NCI-H128 (cell line): ENCODE measurements around the gene EIF3K.

Experiments
- DNase-seq: peaks from one replicate; lab custom pipeline; 2025; ENCODE audit not compliant: unreplicated experiment; lab: John Stamatoyannopoulos, UW

EIF3K gene

DNA sequence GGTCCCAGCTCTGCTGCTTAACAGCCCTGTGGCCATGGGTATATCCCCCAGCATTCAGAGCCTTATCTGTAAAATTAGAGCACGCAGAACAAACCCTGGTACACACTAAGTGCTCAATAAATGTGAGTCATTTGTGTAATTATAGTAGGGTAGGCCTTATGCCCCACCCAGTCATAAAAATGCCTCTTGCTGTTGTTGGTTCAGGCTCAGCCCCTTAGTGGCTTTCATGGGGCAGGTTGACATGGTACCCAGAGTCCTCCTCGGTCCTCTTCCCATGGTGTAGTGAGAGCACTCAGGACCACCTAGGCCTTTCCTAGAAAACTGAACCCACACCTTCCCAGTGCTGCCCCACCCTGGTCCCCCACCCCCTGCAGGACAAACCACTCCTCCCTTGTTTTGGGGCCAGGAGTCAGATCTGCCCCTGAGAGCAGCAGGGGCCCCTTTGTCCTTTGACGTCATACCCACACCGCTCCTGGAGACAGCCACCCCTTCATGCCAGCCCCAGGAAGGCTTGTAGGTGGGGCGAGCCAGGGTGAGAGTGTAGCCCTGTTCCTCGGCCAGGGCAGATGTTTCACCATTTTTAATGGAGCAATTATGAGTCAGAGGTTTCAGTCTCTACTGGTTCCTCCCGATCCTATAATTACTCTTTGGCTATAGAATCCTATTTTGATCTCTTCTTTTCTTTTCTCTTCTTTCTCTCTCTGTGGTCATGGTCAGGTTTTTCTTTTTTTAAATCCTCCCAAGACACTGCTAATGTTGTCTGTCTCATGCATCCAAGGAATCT lies 65.3 kb downstream of the EIF3K start:
- DNase-seq = no peak

DNA sequence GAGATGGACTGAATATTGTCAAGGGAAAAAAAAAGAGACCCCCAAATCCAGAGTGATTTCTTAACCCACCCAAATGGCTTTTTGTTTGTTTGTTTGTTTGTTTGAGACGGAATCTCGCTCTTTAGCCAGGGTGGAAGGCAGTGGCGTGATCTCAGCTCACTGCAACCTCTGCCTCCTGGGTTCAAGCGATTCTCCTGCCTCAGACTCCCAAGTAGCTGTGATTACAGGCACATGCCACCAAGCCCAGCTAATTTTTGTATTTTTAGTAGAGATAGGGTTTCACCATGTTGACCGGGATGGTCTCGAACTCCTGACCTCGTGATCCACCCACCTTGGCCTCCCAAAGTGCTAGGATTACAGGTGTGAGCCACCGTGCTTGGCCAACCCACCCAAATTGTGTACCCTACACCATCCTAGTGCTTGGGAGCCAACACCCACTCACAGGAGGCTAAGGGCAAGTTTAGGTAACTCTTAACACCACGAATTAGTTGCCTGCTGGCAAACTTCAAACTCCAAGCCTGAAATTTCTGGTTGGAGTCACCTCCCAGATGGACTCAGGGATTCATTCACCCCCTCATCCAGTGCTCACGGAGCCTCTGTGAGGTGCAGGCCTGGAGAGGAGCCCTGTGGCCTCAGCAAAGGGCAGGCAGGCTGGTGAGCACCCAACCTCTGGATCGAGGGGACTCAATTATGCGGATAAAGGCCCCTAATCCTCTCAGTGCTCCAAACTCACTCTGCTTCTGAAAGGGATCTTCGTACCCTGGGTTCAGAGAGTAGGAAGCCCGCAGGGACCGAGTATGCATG lies 66.1 kb downstream of the EIF3K start:
- no peak for DNase-seq

DNA sequence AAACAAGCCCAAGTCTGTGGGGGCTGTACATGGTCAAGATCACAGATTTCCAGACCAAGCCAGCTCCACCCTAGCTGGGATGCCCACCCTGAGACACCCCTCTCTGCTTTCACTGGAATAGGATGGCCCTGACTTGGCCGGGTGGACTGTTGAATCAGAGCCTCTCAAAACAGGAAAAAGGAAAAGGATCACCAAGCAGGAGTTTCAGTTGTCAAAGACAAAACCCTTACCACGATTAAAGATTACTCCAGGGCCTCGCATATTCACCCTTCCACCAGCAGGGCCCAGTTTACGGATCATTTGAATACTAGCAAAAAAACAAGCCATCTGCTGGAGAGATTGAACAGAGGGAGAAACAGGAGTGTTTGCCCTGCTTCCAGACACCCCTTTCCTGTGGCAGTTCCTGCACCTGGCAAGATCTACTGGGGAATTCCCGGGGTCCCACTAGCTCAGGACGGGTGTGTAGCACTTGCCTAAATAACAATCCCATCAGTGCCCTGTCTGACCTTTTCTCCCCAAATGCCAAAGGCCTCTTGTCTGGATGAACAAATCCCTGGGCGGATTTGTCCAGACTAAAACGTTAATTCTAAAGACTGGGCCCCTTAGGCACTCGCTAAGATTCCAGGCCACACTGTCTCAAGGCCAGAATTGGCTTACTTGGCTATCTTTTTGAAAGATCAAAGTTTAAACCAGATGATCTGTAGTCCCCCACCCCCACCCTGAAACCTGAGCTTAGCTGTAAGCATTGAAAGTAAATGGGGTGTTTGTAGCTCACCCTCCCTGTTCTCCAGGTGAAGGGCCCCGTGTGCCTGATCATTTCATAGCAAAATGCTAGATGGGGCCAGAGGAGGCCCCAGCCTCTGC lies 66.9 kb downstream of the EIF3K start:
- no peak for DNase-seq

DNA sequence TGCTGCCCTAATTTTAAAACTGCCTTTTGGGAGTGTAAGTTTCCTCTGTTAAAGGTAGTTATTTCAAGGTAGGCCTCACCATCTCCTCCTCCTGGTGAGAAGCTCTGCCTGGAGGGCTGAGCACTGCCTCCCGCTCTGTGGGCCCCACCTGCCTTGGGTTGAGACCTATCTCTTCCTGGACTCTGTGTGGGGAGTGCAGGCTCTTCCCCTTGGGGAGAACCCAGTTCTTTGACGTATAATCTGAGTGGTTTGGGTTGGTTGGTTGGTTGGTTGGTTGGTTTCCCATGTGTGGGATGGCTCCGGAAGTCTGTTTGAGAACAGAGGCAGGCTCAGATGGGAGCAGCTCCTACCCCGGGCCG lies 67.5 kb downstream of the EIF3K start:
- DNase-seq = no peak
